IPS-11a (cell line): ENCODE data around the gene IL1B.
"Not testable (repeated sequence)": the region's sequence is repeated elsewhere in the genome, so short reads cannot be mapped to it uniquely, and the experiment has no call there.

ENCODE experiments used
- H3K4me3 ChIP-seq: one replicate; pipeline ENCODE4 v1.5.1; 2013; ENCODE audit warnings: low read depth, low read length, control low read depth

The IL1B gene

DNA sequence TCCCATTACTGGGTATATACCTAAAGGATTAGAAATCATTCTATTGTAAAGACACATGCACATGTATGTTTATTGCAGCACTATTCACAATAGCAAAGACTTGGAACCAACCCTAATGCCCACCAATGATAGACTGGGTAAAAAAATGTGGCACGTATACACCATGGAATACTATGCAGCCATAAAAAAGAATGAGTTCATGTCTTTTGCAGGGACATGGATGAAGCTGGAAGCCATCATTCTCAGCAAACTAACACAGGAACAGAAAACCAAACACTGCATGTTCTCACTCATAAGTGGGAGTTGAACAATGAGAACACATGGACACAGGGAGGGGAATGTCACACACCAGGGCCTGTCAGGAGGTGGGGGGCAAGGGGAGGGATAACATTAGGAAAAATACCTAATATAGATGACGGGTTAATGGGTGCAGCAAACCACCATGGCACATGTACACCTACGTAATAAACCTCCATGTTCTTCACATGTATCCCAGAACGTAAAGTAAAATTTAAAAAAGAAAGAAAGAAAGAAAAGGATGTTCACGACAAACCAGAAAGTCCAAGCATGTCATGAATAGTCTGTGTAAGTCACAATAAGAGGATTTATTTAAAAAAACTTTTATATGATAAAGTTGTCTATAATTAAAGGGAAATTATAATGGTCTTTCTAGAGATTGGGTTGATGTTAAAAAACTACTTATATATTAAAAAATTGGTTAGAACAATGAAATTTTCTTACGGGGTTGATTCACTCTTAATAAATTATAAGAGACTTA lies 23.0 kb upstream of the IL1B start:
- H3K4me3 ChIP-seq: not testable (repeated sequence)

GRCh38 chr2:112850588-112850987 lies 14.0 kb upstream of the IL1B start:
- no peak overlapping the region for H3K4me3 ChIP-seq

DNA sequence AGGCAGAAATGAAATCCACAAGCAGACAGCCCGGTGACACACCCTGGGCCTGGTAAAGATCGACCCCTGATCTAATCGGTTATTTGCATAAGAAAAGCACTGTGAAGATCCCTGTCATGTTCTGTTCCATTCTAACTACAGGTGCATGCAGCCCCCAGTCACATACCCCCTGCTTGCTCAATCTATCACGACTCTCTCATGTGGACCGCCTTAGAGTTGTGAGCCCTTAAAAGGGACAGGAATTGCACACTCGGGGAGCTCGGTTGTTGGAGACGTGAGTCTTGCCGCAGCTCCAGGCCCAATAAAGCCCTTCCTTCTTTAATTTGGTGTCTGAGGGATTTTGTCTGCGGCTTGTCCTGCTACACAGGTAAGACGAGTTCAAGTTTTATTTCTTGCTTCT lies 13.4 kb upstream of the IL1B start:
- no peak overlapping the region for H3K4me3 ChIP-seq

- no peak overlapping the region for H3K4me3 ChIP-seq
These were observed 12.3 kb upstream of the IL1B start for GRCh38 chr2:112848833-112849232.

DNA sequence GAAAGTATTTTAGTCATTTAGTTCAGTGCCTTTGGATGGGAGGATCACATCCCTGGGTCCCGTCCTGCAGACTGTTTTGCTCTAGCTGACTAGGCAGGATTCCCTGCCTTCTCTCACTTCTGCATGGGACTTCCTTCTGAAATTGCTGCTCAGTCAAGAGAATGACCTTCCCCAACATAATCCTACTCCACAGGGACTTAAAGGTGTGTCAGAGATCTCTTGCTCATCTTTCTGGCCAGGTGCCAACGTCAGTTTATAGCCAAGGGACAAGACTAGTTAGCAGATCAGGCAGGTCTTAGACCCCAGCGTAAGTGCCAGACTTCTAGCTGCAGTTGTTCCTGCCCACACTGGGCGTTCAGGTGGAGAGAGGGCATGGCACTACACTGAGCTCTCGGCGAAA lies 9.5 kb upstream of the IL1B start:
- H3K4me3 ChIP-seq: no peak overlapping the region

- no peak overlapping the region for H3K4me3 ChIP-seq
These were observed 7.3 kb upstream of the IL1B start for GRCh38 chr2:112843836-112844235.

- H3K4me3 ChIP-seq: no peak overlapping the region
These were observed 6.7 kb upstream of the IL1B start for GRCh38 chr2:112843288-112843687.

DNA sequence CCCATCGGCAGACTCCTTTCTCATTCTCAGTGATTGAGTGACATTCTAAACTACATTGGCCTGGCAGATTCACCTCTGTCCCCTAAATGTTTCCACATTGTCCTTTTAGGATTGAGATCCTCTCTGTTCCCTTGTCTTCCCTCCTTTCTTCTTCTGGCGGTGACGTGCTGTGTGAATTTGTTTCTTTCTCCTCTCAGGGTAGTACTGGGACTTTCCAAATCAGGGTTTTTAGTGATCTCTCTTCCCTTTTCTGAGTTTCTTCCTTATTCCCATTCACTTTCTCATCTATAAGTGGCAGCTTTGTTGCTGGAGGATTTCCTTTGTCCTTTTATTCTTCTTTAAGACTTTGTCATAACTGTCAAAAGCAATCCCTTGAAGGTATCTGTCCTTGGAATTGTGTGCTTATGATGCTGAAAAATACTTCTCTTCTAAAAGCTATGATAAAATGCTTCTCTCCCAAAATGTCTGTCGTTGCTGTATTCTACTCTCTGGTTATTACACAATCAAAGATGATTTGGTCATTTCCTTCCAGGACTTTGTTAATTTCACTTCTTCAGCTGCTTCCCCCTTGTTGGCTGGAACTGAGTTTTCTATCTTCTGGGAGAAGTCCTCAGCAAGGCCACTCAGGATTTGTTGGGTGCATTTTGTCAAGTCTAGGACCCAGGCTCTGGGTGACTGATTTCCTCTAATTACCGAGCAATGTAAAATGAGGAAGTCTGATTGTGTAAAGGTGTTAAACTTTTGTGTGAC lies 4.9 kb upstream of the IL1B start:
- H3K4me3 ChIP-seq: no peak overlapping the region

DNA sequence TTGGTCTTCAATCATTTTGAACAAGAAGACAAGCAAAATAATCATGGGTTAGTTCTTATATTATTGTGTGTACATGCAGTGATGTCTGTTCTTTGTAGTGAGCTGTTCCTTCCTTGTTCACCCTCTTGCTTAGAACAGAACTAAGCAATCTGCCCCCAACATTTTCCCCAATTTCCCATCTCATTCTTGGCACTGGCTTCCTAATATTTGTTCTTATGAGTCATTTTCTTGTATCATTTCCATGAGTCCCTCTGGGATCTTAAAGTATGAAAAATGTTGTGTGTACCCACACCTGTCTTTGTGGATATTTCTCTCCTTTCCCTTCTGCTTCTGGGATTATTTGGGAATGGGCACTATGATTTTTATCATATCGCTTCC lies 3.5 kb upstream of the IL1B start:
- no peak overlapping the region for H3K4me3 ChIP-seq

DNA sequence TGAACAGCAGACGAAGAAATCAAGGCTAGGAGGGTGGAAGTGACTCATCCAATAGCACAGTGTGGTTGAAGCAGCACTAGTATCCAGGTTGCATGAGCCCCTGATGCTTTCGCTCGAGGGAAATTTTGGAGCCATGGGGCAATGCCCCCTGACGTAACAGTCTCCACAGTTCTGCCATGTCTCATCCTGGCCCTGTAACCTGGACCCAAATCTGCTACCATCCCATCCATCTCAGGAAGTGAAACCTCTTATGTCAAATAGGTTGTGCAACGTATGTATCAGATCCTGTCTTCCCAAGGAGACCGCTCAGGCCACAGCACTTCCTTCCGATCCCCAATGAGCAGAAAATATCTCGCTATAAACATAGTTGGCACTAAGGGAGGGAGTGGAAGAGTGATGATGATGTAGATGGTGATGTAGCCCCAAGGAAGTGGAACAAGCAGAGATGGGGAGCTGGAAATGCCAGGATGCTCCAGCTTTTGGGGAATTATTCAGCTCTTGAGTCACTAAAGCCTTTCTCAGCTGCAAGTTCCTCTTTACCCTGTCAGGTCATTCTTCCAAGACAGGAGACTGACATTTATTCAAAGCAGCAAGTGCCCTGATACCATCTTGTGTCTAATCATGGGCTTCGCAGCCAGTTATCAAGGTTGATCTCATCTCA lies 3.0 kb upstream of the IL1B start:
- H3K4me3 ChIP-seq: no peak overlapping the region

GRCh38 chr2:112836163-112836560 lies 417 bp downstream of the IL1B start:
- no peak overlapping the region for H3K4me3 ChIP-seq

DNA sequence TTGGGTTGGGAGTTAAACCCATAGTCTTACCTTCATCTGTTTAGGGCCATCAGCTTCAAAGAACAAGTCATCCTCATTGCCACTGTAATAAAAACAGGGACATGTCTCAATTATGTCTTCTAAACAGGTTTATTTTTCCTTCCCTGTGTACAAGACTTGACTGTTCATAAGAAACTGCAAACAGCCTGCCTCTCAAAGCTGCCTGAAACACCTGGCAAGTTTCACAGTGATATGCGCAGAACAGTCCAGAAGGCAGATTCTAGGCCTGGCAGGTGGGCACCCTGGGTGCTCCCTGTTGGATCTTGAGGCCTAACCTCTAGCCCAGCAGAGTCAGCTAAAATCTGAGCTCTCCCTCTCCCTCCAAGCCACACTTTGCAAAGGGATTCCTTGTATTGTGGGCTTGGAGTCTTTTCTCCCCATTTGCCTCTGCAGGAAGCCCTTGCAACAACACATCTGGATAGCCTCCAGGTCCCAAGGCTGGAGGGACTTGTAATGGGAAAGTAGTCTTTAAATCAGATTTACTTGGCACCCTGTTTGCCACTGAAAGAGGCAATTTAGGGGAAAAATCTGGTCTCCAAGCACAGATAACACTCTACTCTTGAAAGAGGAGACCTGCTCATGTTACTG lies 930 bp downstream of the IL1B start:
- no peak overlapping the region for H3K4me3 ChIP-seq

DNA sequence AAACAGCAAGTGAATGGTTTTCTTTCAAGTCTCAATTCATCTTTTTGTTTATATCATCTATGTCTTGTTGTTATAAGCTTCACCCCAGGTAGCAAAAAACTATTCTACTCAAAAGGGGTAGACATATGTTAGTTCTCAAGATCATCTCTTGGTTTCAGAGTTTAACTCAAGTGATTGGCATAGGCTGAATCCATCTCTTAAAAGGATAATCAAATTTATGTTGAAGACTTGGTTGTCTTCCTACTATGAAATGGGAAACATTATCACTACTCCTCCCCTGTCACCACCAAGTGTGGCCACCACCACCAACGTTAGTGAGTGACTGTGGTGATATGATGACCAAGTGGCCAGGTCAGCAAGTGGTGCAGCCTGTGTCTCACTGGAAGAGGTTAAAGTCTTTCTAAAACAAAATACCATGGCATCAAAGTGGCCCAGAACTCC lies 1.5 kb downstream of the IL1B start:
- no peak overlapping the region for H3K4me3 ChIP-seq

DNA sequence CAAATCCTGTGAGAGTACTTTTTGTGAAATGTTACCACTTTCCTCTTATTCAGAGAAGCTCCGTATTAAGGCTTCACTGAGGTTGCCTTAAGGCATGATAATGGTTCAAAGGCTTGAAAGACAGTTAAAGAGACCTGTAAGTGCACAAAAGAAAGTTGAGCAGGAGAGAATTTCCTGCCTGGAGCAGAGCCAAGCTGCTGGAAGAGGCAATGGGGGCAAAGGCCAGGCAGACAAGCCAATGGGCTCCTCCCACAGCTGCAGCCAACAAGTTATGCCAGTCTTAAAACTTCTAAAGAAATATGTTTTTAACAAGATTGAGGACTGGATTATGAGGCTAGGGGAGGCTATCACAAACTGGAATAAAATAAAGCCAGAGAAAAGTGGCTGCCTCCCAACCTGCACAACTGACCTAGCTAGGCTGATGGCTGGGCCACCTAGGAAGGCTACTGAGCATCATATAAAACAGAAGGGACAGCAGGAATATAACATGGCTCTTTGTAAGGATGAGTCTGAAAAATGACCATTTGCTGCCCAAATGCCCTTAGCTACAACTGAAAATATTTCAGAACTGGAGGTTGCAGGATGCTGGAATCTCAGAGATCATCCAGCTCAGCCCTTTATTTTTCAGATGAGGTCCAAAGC lies 2.1 kb downstream of the IL1B start:
- no peak overlapping the region for H3K4me3 ChIP-seq

- no peak overlapping the region for H3K4me3 ChIP-seq
These were observed 2.6 kb downstream of the IL1B start for GRCh38 chr2:112833976-112834375.

DNA sequence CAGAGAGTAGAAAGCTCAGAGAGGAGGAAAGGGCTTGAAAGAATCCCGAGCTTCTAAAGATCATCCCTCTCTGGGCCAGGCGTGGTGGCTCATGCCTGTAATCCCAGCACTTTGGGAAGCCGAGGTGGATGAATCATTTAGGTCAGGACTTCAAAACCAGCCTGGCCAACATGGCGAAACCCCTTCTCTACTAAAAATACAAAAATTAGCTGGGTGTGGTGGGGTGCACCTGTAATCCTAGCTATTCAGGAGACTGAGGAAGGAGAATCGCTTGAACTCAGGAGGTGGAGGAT lies 3.0 kb downstream of the IL1B start:
- H3K4me3 ChIP-seq: not testable (repeated sequence)

DNA sequence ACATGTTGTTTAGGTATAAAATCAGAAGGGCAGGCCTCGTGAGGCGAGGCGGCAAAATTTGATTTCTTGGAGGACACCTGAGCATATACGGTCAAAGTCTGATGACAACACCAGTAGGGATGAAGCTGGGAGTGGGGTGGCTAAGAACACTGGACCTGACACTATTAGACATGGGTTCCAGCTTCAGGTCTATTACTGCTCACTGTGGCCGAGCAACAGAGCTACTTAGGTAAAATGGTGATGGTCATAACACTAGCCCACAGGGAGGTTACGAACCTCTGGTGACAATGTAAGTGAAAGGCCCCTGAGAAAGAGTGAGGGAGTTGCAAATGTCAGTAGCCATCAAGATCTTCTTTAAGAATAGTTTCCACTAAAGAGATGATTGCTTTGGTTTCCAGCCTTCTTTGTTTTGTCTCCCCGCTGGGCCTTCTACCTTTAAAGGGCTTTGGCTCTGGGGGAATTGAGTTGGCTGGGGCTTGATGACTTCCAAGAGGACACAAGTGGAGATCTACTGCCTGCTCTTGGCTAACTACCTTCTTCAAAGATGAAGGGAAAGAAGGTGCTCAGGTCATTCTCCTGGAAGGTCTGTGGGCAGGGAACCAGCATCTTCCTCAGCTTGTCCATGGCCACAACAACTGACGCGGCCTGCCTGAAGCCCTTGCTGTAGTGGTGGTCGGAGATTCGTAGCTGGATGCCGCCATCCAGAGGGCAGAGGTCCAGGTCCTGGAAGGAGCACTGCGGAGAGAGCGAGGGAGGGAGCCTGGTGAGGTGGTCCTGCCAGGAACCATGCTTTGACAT lies 3.5 kb downstream of the IL1B start:
- H3K4me3 ChIP-seq: no peak overlapping the region

- no peak overlapping the region for H3K4me3 ChIP-seq
These were observed 4.4 kb downstream of the IL1B start for GRCh38 chr2:112831946-112832840.

GRCh38 chr2:112831513-112831845 lies 5.1 kb downstream of the IL1B start:
- H3K4me3 ChIP-seq: no peak overlapping the region
